ENCODE data around the gene SORL1.
A peak's percentile ranks its signal among the peaks of the same experiment; 100 is the strongest.
"Not testable (repeated sequence)": the region's sequence is repeated elsewhere in the genome, so short reads cannot be mapped to it uniquely, and the experiment has no call there.

The SORL1 gene

GRCh38 chr11:121451986-121452608 lies at the start of gene SORL1:
Gene SORL1 (plus strand): TSS chr11:121452314. CDS start chr11:121452332, 18 bp downstream.
- peak within 1 kb of the TSS; percentile 93 for H3K4me3 ChIP-seq (ENCODE audit: low read depth, low read length)
- peak; percentile 81 for TF ChIP-seq CTCF (IDR thresholded peaks at IDR 0.05; ENCODE audit: borderline replicate concordance, insufficient read depth, low read depth, low read length)

DNA sequence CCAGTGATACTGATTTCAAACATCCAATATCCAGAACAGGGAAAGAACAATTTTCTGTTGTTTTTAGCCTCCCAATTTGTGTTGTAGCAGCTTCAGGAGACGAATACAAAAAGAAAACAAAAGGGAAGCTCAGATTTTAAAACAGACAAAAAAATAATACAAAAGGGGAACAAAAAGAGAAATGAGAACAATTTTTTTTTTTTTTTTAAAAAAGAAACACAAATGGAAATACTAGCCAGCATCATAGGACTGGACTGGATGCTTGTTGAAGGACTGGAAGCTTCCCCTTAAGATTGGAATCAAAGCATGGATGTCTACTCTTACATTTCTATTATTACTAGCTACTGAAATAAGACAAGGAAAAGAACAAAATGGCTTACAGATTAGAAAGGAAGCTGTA lies 46.5 kb upstream of the SORL1 start:
- TF ChIP-seq CTCF (IDR thresholded peaks at IDR 0.05; ENCODE audit: borderline replicate concordance, insufficient read depth, low read depth, low read length) = no peak
- H3K4me3 ChIP-seq (ENCODE audit: low read depth, low read length) = no peak overlapping the region

DNA sequence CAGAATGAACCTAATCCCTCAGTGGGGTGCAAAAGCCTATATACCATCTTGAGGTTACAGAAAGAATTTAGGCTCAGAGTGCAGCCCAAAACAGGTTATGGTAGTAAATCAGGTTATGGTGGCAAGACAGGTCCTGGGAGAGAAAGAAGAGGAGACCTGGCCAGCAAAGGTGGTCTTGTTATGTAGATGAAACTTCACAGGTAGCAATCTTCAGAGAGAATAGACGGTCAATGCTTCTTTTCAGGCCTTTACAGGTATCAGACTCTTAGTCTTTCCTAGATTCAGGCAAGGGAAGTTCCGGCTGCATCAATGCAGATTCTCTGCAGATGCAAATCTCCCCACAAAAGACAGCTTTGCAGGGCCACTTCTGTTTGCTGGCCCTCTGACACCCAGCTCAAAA lies 45.8 kb upstream of the SORL1 start:
- no peak overlapping the region for H3K4me3 ChIP-seq (ENCODE audit: low read depth, low read length)
- TF ChIP-seq CTCF (IDR thresholded peaks at IDR 0.05; ENCODE audit: borderline replicate concordance, insufficient read depth, low read depth, low read length) = no peak

DNA sequence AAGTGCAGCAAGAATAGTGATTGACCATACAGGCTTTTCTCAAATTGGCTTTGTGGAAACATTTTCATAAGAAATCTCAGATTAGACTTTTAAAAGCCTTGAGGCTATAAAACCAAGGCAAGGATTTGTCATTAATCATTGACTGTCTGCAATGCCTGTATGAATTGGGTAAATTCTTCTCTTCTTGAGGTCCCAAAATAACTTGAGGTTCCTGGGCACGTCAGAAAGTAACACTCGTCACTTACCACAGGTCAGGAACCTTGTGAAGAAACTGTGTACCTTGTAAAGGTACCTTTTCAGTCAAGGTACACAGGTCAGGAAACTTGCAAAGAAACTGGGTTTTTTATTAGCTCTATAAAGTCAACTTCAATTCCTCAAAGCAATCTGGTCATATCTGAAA lies 43.3 kb upstream of the SORL1 start:
- no peak for TF ChIP-seq CTCF (IDR thresholded peaks at IDR 0.05; ENCODE audit: borderline replicate concordance, insufficient read depth, low read depth, low read length)
- H3K4me3 ChIP-seq (ENCODE audit: low read depth, low read length) = no peak overlapping the region

GRCh38 chr11:121410041-121410440 lies 42.1 kb upstream of the SORL1 start:
- H3K4me3 ChIP-seq (ENCODE audit: low read depth, low read length) = not testable (repeated sequence)

- H3K4me3 ChIP-seq (ENCODE audit: low read depth, low read length) = not testable (repeated sequence)
These were observed 40.8 kb upstream of the SORL1 start for GRCh38 chr11:121411330-121411729.

DNA sequence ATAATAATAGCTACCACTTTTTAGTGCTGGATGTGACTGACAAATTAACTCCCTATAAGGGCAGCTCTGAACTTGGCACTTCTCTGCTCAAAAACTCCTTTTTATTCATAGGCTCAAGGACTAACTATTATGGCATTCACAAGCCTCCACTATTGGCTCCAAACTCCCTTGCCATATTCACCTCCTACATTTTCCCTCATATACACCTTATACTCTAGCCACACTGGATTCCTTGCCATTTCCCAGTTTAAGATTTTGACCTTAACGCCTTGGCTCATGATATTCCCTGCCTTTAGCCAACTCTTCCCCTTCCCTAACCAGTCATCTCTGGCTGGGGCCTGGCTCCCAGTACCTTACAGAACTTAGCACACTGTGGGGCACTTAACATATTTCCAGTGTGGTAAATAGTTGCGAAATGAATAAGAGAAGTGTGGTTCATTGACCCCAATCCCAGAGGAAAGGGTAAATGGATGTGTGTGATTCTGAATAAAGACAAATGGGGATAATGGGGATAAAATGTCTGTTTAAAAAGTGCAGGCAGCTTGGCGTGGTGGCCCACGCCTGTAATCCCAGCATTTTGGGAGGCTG lies 40.0 kb upstream of the SORL1 start:
- TF ChIP-seq CTCF (IDR thresholded peaks at IDR 0.05; ENCODE audit: borderline replicate concordance, insufficient read depth, low read depth, low read length) = no peak
- no peak overlapping the region for H3K4me3 ChIP-seq (ENCODE audit: low read depth, low read length)

- TF ChIP-seq CTCF (IDR thresholded peaks at IDR 0.05; ENCODE audit: borderline replicate concordance, insufficient read depth, low read depth, low read length) = no peak
- no peak overlapping the region for H3K4me3 ChIP-seq (ENCODE audit: low read depth, low read length)
These were observed 39.3 kb upstream of the SORL1 start for GRCh38 chr11:121412711-121413415.
